ENCODE data around the gene MCFD2.
A peak's percentile ranks its signal among the peaks of the same experiment; 100 is the strongest.

The MCFD2 gene

GRCh38 chr2:46915281-46915810, at the start of gene MCFD2:
Gene MCFD2 (minus strand): TSS chr2:46915806. CDS start chr2:46909171, 6,635 bp downstream.
- no peak for DNase-seq

GRCh38 chr2:46964835-46965560, 49.4 kb upstream of the MCFD2 start:
- DNase-seq: no peak

DNA sequence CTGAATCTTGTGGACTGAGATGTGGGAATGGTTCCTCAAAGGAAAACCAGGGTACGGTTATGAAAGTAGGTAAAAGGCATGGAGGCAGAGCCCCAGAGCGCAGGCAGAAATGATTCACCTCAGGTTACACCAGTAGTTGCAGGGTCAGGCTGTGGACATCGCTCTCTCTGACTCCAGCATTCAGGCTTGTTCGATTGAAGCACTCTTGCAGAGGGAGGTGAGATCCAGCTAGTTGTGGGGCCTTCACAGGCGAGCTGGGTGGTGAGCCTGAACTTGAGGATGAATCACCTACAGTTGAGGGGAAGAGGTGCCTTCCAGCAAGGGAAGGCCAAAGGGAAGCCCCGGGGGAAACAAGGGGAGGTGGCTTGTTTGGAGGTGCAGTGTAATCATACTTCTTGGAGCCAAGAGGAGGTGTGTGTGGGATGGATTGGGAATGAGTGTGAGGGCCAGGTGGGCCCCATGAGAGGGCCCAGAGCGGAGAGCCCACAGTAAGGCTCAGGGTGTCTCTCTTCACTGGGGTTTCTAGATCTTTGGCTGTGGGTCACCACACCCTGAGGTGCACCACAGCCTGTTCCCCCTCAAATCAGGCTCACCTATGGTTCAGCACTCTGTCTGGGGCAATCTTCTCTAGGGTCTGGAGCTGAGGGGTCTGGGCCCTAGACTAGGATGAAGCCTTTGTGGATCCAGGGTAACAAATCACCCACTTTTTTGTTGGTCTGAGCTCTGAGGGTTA, 48.5 kb upstream of the MCFD2 start:
- DNase-seq: no peak

GRCh38 chr2:46963210-46963609, 47.6 kb upstream of the MCFD2 start:
- no peak for DNase-seq

GRCh38 chr2:46962751-46963150, 47.1 kb upstream of the MCFD2 start:
- DNase-seq: no peak

DNA sequence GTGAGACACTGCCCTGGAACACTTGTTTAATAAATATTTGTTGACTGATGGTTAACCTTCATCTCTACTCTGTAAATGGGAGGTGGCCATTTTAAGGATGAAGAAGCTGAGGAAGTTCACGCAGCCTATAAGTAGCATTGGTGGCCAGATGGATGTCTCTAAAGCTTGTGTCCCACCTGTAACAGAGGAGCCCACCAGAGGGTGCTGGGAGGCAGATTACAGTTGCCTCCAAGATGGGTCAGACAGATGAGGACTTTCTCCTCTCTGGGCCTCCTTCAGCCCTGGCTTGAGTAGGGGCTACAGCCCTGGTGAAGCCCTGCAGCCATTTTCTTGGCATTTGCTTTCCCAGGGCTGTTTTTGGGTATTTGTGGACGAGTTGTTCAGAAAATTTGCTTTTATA, 45.0 kb upstream of the MCFD2 start:
- no peak for DNase-seq

DNA sequence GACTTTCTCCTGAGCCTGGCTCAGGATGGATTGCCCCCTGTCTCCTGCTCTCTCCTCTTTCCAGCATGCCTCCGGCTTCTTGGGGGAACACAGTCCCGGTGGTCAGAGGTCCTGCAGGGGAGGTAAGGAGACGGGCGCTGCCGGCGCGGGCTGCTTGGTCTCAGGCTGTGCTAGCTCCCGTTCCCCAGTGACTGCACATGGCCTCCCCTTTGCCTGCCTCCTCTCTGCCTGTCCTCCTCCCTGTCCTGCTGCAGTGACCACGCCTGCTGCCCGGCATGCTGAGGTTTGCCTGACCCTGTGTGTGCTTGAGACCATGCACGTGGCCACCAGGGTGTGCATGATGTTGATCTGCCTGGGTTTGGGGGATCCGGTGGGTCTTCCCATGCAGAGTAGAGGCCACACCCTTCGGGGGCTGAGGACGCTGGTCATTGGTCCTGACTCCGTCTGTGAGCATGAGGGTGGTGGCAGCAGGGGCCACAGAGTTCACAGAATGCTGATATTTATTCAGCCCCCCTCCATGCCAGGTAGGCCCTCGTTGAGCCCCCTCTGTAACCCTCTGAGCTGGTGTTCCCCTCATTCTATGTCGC, 42.9 kb upstream of the MCFD2 start:
- no peak for DNase-seq

GRCh38 chr2:46956981-46957531, 41.5 kb upstream of the MCFD2 start:
- no peak for DNase-seq

GRCh38 chr2:46955764-46956163, 40.2 kb upstream of the MCFD2 start:
- no peak for DNase-seq

GRCh38 chr2:46954951-46955571, 39.5 kb upstream of the MCFD2 start:
- no peak for DNase-seq

DNA sequence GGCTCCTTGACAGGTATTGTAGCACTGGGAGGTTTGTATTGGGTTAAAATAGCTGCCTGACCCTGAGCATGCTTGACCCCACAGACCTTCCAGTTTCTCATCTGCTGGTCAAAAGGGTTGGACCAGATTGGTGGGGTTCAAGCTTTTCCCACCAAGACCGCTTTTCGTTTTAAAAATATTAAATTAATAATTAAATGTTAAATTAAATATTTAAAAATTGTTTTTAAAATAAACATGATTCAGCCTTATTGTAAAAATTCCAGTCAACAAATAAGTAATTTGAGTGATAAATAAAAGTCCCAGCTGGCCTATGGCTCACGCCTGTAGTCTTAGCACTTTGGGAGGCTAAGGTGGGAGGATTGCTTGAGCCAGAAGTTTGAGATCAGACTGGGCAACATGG, 36.6 kb upstream of the MCFD2 start:
- DNase-seq: no peak

- no peak for DNase-seq
These were observed 35.9 kb upstream of the MCFD2 start for GRCh38 chr2:46951290-46952064.

DNA sequence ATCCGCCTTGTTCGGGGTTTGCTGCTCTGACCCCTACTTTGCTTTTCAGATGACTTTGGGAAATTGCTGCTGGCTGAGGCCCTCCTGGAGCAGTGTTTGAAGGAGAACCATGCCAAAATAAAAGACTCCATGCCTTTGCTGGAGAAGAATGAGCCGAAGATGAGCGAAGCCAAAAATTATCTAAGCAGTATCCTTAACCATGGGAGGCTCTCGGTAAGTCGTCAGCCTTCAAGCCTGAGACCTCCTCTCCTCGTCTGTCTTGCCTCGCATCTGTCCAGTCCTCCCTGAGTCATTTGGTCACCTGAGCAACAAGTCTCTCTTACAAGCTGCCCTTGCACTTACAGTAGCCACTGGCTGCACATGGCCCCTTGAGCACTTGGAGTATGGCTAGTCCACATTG, 34.7 kb upstream of the MCFD2 start:
- no peak for DNase-seq

DNA sequence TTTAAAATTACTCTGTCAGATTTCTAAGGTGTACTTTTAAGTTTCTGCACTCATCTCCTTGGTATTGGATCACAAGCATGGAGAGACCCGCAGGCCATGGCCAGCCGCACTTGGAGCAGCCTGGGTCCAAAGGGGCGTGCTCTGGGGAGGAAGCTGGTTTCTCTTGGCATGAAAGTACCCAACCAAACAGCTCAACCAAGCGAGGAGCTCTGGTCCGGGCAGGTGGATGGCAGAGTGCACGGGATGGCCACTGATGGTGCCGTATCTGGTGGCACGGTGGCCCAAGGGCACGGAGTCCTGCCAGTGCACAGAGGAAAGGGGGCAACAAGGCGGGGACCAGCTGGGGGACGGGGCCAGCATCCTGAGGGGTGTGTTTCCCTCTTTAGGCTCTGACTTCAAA, 32.2 kb upstream of the MCFD2 start:
- no peak for DNase-seq

DNA sequence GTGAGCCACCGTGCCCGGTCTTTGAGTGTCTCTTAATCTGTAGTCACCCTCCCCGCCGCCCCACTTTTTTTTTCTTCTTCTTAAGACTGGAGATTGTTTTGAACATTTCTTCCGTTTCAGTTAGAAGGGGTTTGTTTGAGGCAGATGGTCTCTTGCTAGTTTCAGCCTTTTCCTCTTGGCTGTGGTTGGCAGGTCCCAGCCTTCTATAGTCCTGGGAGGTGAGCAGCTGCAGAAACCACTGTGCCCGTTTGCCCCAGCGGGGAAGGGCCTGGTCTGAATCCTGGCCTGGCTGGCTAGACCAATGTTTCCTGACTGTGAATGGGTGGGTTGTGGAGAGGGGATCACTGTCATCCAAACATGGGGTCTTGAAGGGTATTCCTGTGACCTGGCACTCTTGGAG, 30.1 kb upstream of the MCFD2 start:
- DNase-seq: no peak

GRCh38 chr2:46943881-46944798, 28.5 kb upstream of the MCFD2 start:
- DNase-seq: peak; percentile 83 to 86

DNA sequence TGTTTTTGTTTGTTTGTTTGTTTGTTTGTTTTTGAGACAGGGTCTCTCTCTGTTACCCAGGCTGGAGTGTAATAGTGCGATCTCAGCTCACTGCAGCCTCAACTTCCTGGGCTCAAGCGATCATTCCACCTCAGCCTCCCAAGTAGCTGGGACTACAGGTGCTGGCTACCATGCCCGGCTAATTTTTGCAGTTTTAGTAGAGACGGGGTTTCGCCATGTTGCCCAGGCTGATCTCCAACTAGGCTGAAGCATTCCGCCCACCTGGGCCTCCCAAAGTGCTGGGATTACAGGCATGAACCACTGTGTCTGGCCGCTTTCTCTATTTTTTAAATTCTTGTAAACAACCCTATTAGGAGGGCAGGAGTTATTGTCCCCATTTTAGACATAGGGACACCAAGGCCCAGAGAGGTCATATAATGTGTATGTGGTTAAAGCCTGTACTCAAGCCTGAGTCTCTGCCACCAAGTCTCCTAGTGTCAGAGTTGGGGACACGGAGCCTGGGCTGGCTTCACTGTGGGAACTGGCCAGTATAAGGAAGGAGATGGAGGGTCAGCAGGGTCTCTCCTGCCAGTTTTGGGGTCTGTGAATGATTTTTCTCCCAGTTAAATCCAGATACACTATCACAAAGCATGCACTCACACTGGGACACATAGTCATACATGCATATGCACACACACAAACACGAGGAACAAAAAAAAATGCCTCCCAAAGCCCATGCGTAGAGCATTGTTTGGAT, 27.5 kb upstream of the MCFD2 start:
- no peak for DNase-seq

- DNase-seq: peak; percentile 84 to 85
These were observed 26.5 kb upstream of the MCFD2 start for GRCh38 chr2:46942143-46942526.

DNA sequence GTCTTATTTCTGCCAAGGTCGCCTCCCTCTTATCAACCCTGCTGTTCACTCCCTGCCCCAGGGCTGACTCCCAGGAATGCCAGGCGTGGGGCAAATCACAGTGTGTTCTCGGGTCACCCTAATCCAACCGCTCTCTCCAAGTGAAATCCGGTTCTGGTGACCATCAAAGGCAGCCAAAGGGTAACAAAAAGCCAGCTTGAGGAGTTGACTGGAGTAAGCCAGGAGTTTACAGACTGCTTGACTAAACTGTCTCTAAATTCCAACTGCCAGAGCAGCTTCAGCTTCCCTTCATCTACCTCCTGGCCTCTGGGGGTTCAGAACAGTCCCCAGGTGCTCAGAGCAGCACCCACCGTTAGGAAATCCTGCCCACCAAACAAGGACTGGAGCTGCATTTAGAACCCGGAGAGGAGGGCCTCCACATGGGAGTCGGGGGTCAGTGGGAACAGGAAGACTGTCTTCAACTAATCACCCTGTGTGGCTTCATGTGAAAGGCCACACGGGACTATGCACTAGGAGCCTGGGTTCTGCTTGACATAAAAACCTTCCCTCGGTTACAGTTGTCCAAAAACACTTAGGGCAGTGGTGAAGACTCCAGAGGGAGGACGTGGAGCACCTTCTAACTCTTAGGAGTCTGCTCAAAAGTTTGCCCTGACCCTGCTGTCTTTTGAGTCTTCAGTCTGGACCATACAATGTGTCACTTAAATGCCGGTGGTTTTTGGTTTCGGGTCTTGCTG, 24.2 kb upstream of the MCFD2 start:
- no peak for DNase-seq

DNA sequence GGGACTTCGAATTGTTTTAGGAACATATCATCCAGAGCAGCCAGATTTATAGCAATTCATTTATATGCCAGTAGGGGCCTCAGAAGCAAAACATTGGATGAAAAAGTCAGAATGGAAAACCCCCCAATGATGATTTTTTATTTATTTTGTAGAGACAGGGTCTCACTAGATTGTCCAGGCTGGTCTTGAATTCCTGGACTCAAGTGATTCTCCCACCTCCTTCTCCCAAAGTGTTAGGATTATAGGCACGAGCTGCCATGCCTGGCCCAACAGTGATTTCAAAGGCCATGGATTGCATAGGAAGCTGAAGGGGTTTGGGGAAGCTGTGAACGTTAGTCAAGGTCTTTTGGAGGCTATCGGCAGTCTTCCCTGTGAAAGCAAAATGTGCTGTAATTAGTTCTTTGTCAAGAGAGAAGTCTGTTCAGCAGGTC, 21.9 kb upstream of the MCFD2 start:
- peak in 1 of 2 donors; percentile 36 for DNase-seq
